ENCODE data around the gene INSR. TPM values are rescaled to one million over a fixed set of nuclear protein-coding genes. Genes with fewer than 3 reads are reported as not detected.

The INSR gene
- total RNA-seq, 2 experiments from 2014 or later: 0.90 to 1.3 TPM

DNA sequence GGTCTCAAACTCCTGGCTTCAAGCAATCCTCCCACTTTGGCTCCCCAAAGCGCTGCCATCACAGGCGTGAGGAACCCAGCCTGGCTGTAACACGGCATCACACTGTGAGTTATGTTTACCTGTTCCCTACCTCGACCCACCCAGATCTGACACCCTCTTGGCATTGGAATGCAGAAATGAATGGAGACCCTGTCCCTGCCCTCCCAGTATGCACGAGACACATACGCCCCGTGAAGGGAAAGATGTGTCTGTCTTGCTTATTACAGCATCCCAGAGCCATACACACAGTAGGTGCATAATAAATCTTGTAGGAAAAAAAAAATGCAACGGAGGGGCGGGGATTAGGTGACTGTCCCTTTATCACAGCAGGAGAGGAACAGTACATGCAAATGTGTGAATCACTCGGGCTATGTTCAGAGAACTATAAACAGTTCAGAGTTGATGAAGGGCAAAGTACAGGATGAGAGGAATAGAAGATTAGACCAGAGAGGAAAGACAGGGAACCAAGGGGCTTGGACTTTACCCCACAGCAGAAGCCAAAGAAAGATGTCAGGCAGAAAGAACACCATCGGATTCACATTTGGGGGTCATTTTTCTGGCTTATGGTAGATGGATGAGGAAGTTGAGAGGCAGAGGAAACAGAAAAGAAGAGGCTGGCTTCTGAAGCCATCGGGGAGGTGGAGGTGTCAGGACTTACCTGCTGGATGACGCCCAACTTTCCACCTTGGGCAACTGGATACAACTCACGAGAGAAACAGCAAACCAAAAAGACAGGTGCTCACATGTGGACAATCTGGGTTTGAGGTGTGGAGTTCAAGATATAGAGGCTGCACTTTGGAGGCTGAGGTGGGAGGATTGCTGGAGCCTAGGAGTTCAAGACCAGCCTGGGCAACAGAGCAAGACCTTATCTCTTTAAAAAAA, 94.3 kb downstream of the INSR start:
- H3K4me1 Mint-ChIP-seq: peaks cover 14% of the 10 kb centered on the region
- H3K4me3 Mint-ChIP-seq: no peak overlapping the region
- ChIA-PET POLR2A (no interaction called here), CTCF (interaction anchor here (0.9 kb wide), 1 partner anchor 141 kb away, joined by 4 read pairs; no protein-coding TSS in a partner anchor)
- peaks cover 20% of the 10 kb centered on the region for H3K27me3 Mint-ChIP-seq
- no peak for DNase-seq
- H3K36me3 Mint-ChIP-seq (ENCODE audit: low read depth): no peaks in the 10 kb centered on the region
- no peak overlapping the region for H3K27ac Mint-ChIP-seq
- H3K9me3 Mint-ChIP-seq: no peaks in the 10 kb centered on the region

DNA sequence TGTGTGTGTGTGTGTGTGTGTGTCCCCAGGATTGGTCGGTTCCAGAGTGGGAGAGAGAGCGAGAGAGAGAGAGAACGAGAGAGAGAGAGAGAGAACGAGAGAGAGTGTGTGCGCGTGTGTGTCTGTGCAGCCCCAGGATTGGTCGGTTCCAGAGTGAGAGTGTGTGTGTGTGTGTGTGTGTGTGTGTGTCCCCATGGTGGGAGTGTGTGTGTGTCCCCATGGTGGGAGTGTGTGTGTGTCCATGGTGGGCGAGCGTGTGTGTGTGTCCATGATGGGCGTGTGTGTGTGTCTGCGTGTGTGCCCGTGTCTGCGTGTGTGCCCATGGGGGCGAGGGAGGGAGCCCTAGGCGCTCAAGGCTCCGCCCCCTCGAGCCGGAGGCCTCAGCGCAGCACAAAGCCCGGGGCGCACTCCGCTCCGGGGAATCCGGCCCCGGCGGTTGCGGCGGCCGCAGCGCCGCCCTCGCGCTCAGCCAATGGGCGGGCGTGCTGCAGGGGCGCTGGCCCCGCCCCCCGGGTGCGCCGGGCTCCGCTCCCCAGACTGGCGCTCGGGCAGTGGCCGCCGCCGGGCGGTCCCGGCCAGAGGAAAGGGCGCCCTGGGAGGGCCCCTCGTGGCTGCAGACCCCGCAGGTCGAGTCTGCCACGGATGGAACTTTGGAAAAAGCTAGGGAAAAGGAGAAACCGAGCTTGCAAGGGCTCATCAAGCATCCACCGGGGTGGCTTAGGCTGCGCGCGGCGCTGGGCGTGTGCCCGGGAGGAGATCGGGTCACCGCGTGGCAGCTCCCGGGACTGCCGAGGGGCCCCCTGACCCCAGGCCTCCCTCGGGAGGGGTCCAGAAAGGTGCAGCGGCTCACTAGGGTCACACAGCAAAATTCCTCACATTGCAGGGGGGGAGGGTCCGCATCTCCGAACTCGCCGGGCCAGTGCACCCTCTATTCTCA, 96.2 kb downstream of the INSR start:
- CTCF ChIA-PET: no interaction called here

DNA sequence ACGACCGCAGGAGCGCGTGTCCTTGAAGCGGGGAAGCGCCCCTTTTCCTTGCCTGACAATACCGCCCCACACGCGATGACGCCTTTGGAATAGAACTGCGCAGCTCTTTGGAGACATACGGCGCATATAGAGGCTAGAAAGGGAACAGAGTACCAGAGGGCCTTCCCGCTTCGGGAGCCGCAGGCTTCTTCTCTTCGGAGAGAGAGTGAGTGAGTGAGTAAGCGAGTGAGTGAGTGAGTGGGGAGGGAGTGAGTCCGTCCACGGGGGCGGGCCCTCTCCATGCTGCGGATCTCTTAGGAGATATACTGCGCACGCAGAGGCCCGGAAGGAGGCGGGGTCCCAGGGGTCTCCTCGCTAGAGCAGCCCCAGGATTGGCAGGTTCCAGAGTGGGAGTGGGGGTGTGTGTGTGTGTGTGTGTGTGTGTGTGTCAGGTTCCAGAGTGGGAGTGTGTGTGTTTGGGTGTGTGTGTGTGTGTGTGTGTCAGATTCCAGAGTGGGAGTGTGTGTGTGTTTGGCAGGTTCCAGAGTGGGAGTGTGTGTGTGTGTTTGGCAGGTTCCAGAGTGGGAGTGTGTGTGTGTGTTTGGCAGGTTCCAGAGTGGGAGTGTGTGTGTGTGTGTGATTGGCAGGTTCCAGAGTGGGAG, 97.0 kb downstream of the INSR start:
- Mint-ChIP-seq H3K27me3 (peaks cover 32% of the 10 kb centered on the region), H3K4me3 (peak overlapping the region; percentile 73), H3K36me3 (ENCODE audit: low read depth) (no peaks in the 10 kb centered on the region), H3K4me1 (peaks cover 19% of the 10 kb centered on the region), H3K9me3 (no peaks in the 10 kb centered on the region), H3K27ac (peak overlapping the region; percentile 69)
- CTCF ChIA-PET: interaction anchor here (0.6 to 1.1 kb wide), 2 partner anchors 128 to 484 kb away, joined by 3 read pairs; partner anchors contain the start of genes TRAPPC5 and ZNF557
- POLR2A ChIA-PET: interaction anchor here (0.8 kb wide), 1 partner anchor 128 kb away, joined by 3 read pairs; the partner anchor contains the start of gene ZNF557
- peak; percentile 85 for DNase-seq

More for the DNA sequence above, 96.2 kb downstream of the INSR start:
- POLR2A ChIA-PET: interaction anchor here (0.9 kb wide), 1 partner anchor 10 kb away, joined by 3 read pairs; no protein-coding TSS in a partner anchor
- peaks cover 14% of the 10 kb centered on the region for H3K4me1 Mint-ChIP-seq
- H3K4me3 Mint-ChIP-seq: peak overlapping the region; percentile 73
- H3K36me3 Mint-ChIP-seq (ENCODE audit: low read depth): no peaks in the 10 kb centered on the region
- peak; percentile 92 for DNase-seq
- peaks cover 26% of the 10 kb centered on the region for H3K27me3 Mint-ChIP-seq
- H3K27ac Mint-ChIP-seq: peak overlapping the region; percentile 69
- no peaks in the 10 kb centered on the region for H3K9me3 Mint-ChIP-seq

DNA sequence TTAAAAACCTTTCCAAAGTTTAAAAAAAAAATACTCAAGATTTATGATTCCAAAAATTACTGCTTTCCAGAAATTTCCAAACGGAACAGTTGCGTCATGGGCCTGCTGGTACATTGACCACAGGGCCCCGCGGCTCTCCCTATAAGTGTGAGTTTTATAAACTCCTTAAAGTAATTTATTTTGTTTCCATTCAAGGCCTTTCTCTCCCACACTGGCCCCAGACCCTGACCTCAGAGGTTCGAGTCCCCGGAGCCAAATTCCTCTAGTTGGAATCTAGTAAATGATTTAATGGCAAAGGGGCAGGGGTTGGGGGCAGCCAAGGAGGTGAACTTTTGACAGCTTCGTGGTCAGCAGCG, 97.5 kb downstream of the INSR start:
- CTCF ChIA-PET: interaction anchor here (0.6 to 1.1 kb wide), 2 partner anchors 127 to 484 kb away, joined by 3 read pairs; partner anchors contain the start of genes TRAPPC5 and ZNF557
- H3K9me3 Mint-ChIP-seq: no peaks in the 10 kb centered on the region

DNA sequence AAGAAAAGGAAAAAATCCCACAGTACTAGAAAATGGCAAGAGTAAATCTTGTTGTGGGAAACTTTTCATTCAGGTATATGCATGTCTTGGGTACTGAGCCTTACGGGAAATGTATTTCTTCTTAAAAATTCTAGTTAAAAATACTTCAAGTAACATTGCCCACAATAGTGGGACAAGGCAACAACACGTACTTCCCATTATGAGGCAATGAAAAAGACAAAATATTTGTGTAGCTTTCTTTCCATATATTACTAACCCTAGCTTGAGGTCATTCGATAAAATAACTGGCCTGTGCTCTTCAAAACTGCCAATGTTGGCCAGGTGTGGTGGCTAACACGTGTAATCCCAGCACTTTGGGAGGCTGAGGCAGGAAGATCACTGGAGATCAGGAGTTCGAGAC, 99.2 kb downstream of the INSR start:
- Mint-ChIP-seq H3K27ac (no peak overlapping the region), H3K4me3 (no peak overlapping the region), H3K36me3 (ENCODE audit: low read depth) (no peaks in the 10 kb centered on the region), H3K4me1 (peaks cover 29% of the 10 kb centered on the region), H3K9me3 (no peaks in the 10 kb centered on the region), H3K27me3 (peaks cover 29% of the 10 kb centered on the region)
- CTCF ChIA-PET: no interaction called here
- DNase-seq: no peak
- POLR2A ChIA-PET: no interaction called here

More for the DNA sequence above, 97.5 kb downstream of the INSR start:
- POLR2A ChIA-PET: interaction anchor here (0.8 kb wide), 1 partner anchor 127 kb away, joined by 3 read pairs; the partner anchor contains the start of gene ZNF557
- H3K27ac Mint-ChIP-seq: no peak overlapping the region
- no peak for DNase-seq
- no peaks in the 10 kb centered on the region for H3K36me3 Mint-ChIP-seq (ENCODE audit: low read depth)
- H3K4me3 Mint-ChIP-seq: peak overlapping the region; percentile 73
- peaks cover 24% of the 10 kb centered on the region for H3K4me1 Mint-ChIP-seq
- peaks cover 30% of the 10 kb centered on the region for H3K27me3 Mint-ChIP-seq

DNA sequence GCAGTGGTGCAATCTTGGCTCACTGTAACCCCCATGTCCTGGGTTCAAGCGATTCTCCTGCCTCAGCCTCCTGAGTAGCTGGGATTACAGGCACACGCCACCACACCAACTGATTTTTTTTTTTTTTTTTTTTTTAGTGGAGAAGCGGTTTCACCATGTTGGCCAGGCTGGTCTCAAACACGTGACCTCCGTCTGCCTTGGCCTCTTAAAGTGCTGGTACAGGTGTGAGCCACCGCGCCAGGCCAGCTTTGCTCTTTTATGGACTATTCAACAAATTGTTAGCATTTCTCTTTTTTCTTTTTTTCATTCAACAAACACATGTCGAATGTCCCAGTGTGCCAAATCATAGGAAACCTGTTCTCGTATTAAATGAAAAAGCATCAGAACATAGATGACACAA, 99.6 kb downstream of the INSR start:
- Mint-ChIP-seq H3K27ac (no peak overlapping the region), H3K9me3 (no peaks in the 10 kb centered on the region), H3K4me3 (no peak overlapping the region), H3K27me3 (peaks cover 25% of the 10 kb centered on the region), H3K36me3 (ENCODE audit: low read depth) (no peaks in the 10 kb centered on the region), H3K4me1 (peaks cover 29% of the 10 kb centered on the region)
- CTCF ChIA-PET: interaction anchor here (0.7 to 1.6 kb wide), 3 partner anchors 9 to 605 kb away, joined by 3 to 4 read pairs (median 3); no protein-coding TSS in a partner anchor
- DNase-seq: no peak
- POLR2A ChIA-PET: interaction anchor here (0.6 kb wide), 1 partner anchor 109 kb away, joined by 3 read pairs; no protein-coding TSS in a partner anchor

DNA sequence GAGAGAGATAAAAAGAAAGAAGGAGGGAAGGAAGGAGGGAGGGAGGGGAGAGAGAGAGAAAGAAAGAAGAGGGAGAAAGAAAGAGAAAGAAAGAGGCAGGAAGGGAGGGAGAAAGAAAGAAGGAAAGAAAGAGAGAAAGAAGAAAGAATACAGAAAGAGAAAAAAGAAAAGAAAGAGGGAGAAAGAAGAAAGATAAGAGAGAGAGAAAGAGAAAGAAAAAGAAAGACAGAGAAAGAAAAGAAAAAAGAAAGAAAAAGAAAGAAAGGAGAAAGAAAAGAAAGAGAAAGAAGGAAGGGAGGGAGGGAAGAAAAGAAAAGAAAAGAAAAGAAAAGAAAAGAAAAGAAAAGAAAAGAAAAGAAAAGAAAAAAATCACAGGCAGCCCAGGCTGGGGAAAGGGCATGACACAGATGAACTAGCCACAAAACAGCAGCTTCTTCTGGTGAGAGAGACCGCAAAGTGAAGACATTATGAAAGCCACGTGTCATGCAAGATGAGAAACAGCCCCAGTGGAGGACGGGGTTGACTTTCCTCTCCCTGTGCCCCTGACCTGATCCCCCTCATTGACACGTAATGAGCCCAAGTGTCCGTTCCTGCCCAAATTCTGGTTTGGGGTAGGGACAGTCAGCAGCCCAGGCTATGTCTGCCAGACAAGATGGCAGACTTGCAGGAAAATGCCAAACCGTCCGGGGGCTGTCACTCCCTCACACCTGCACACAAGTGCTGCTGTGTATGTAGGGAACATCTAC, 102.1 kb downstream of the INSR start:
- peak; percentile 51 for DNase-seq
- POLR2A ChIA-PET: no interaction called here
- H3K36me3 Mint-ChIP-seq (ENCODE audit: low read depth): no peaks in the 10 kb centered on the region

DNA sequence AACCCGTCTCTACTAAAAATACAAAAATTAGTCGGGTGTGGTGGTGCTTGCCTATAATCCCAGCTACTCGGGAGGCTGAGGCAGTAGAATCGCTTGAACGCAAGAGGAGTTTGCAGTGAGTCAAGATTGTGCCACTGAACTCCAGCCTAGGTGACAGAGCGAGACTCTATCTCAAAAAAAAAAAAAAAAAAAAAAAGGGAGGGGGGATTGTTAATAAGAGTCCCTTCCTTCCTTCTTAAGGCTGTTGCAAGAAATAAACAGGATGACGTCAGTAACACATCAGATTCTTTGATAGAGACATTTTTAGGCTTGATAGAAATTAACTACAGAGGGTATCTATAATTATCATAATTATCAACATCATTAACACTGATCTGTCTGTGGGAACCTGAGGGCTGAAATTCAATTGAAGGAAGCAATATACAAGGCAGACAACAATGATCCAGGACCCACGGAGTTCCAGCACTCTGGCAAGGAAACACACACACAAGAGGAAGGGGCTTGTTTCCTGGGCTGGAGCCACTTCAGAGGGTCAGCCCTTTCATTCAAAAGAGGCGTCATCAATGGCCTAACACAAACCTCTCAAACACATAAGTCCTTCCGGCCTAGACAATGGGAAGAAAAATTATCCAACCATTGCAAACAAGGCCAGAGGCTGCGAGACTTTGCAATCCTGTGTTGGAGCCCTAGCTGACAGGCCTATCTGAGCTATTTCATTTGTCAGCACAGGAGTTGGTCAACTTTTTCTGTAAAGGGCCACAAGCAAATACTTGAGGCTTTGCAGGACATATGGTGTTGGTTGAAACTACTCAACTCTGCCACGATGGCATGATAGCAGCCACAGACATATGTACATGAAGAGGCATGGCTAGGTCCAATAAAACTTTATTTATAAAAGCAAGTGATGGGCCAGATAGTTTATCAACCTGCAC, 105.2 kb downstream of the INSR start:
- Mint-ChIP-seq H3K4me3 (no peak overlapping the region), H3K9me3 (no peaks in the 10 kb centered on the region), H3K4me1 (peaks cover 38% of the 10 kb centered on the region), H3K27me3 (peaks cover 13% of the 10 kb centered on the region), H3K36me3 (ENCODE audit: low read depth) (no peaks in the 10 kb centered on the region), H3K27ac (no peak overlapping the region)
- DNase-seq: no peak
- CTCF ChIA-PET: no interaction called here
- POLR2A ChIA-PET: no interaction called here

More for the DNA sequence above, 102.1 kb downstream of the INSR start:
- CTCF ChIA-PET: interaction anchor here (0.6 kb wide), 1 partner anchor 102 kb away, joined by 3 read pairs; no protein-coding TSS in a partner anchor
- Mint-ChIP-seq H3K4me3 (no peak overlapping the region), H3K4me1 (peaks cover 21% of the 10 kb centered on the region), H3K9me3 (no peaks in the 10 kb centered on the region), H3K27me3 (peaks cover 20% of the 10 kb centered on the region), H3K27ac (no peak overlapping the region)

DNA sequence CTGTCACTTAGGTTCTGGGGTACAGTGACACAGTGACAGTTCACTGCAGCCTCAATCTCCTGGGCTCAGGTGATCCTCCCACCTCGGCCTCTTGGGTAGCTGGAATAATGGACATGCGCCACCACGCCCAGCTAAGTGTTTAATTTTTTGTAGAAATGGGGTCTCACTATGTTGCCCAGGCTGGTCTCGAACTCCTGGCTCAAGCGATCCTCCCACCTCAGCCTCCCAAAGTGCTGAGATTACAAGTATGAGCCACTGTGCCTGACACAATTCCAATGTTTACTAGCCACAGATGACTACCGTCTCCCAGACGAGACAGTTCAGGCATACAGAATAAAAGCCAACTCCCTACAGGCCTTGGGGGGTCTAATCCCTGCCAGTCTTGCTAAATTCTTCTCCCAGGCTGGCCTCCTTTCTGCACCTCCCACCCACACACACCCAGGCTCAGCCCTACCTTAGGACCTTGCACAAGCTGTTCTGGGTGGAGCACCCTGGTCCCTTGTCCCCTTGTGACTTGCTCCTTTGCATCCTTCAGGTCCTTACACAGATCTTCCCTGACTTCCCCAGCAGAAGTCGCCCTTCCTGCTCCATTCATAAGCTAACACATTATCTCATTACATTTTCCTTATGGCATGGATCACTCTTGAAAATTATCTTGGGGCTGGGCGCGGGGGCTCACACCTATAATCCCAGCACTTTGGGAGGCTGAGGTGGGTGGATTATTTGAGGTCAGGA, 106.4 kb downstream of the INSR start:
- POLR2A ChIA-PET: no interaction called here
- H3K27me3 Mint-ChIP-seq: peaks cover 10% of the 10 kb centered on the region

DNA sequence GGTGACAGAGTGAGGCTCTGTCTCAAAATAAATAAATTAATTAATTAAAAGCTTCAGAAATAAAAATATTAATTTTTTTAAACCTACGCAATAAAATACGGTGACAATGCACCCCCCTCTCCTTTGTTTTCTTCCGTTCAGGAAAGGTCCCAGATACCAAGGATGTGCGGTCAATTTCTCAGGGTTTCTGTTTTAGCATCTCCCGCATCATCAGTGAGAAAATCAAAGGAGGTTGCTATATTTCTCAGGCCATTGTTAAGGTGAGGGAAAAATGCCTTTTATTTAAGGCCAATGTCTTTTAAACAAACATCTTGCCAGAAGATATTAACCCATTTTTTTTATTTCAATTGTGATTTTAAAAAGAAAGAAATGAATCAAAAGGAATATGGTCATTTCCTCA, 111.7 kb downstream of the INSR start:
- POLR2A ChIA-PET: interaction anchor here (1.3 kb wide), 1 partner anchor 11 kb away, joined by 3 read pairs; no protein-coding TSS in a partner anchor
- no peak overlapping the region for H3K4me3 Mint-ChIP-seq
- H3K4me1 Mint-ChIP-seq: peaks cover 35% of the 10 kb centered on the region
- no peak overlapping the region for H3K27ac Mint-ChIP-seq
- CTCF ChIA-PET: no interaction called here
- no peak for DNase-seq
- no peaks in the 10 kb centered on the region for H3K27me3 Mint-ChIP-seq
- H3K9me3 Mint-ChIP-seq: peaks cover 2% of the 10 kb centered on the region
- no peaks in the 10 kb centered on the region for H3K36me3 Mint-ChIP-seq (ENCODE audit: low read depth)

More for the DNA sequence above, 106.4 kb downstream of the INSR start:
- H3K27ac Mint-ChIP-seq: no peak overlapping the region
- no peak overlapping the region for H3K4me3 Mint-ChIP-seq
- no peaks in the 10 kb centered on the region for H3K36me3 Mint-ChIP-seq (ENCODE audit: low read depth)
- CTCF ChIA-PET: interaction anchor here (0.9 kb wide), 1 partner anchor 153 kb away, joined by 3 read pairs; no protein-coding TSS in a partner anchor
- peaks cover 46% of the 10 kb centered on the region for H3K4me1 Mint-ChIP-seq
- H3K9me3 Mint-ChIP-seq: no peaks in the 10 kb centered on the region
- no peak for DNase-seq
